Left renal pelvis (tissue), 4 donors: ENCODE data around the gene FAM117B. TPM values are rescaled to one million over a fixed set of nuclear protein-coding genes. Genes with fewer than 3 reads are reported as not detected.
"Not testable (repeated sequence)": the region's sequence is repeated elsewhere in the genome, so short reads cannot be mapped to it uniquely, and the experiment has no call there.

ENCODE experiments used
- DNase-seq, 4 donors: peaks; one replicate each; pipeline ENCODE4 v3.0.0-alpha.2; 2013; ENCODE audit warnings: low read depth in 4 of 4, low spot score in 3 of 4
- polyA plus RNA-seq, 4 donors: library from polyadenylated mRNA; unstranded; fragments of 120-200 nt; gene quantifications; one replicate each; pipeline ENCODE4 v1.2.1, GENCODE V29; 2013; ENCODE audit not compliant: insufficient read length in 4 of 4

Gene FAM117B
- polyA plus RNA-seq, 4 donors = 18.4 to 33.0 (median 32.9) TPM

GRCh38 chr2:202636213-202636513, 1.4 kb downstream of the FAM117B start:
- peak in 1 of 4 donors; percentile 33 for DNase-seq

GRCh38 chr2:202638721-202639120, 4.0 kb downstream of the FAM117B start:
- no peak for DNase-seq

GRCh38 chr2:202639231-202639630, 4.5 kb downstream of the FAM117B start:
- DNase-seq = no peak

GRCh38 chr2:202642567-202642966, 7.8 kb downstream of the FAM117B start:
- DNase-seq = no peak

- peak in 1 of 4 donors; percentile 25 for DNase-seq
Measured at GRCh38 chr2:202643012-202643858, 8.5 kb downstream of the FAM117B start.

- DNase-seq = no peak
Measured at GRCh38 chr2:202652119-202652518, 17.4 kb downstream of the FAM117B start.

GRCh38 chr2:202653890-202654289, 19.1 kb downstream of the FAM117B start:
- no peak for DNase-seq

GRCh38 chr2:202657876-202658275, 23.1 kb downstream of the FAM117B start:
- DNase-seq = no peak

- no peak for DNase-seq
Measured at GRCh38 chr2:202660796-202661195, 26.0 kb downstream of the FAM117B start.

GRCh38 chr2:202669841-202670240, 35.1 kb downstream of the FAM117B start:
- DNase-seq = no peak

- no peak for DNase-seq
Measured at GRCh38 chr2:202671317-202672035, 36.7 kb downstream of the FAM117B start.

- DNase-seq = not testable (repeated sequence)
Measured at GRCh38 chr2:202675097-202675496, 40.3 kb downstream of the FAM117B start.

- DNase-seq = no peak
Measured at GRCh38 chr2:202679980-202680379, 45.2 kb downstream of the FAM117B start.

GRCh38 chr2:202680512-202680911, 45.7 kb downstream of the FAM117B start:
- no peak for DNase-seq

- DNase-seq = no peak
Measured at GRCh38 chr2:202681688-202682205, 47.0 kb downstream of the FAM117B start.

GRCh38 chr2:202682274-202682673, 47.5 kb downstream of the FAM117B start:
- DNase-seq = no peak

- DNase-seq = no peak
Measured at GRCh38 chr2:202687276-202687675, 52.5 kb downstream of the FAM117B start.

- DNase-seq = no peak
Measured at GRCh38 chr2:202689459-202689858, 54.7 kb downstream of the FAM117B start.

GRCh38 chr2:202689898-202690297, 55.1 kb downstream of the FAM117B start:
- DNase-seq = no peak

GRCh38 chr2:202690321-202690900, 55.6 kb downstream of the FAM117B start:
- DNase-seq = no peak

GRCh38 chr2:202693503-202693902, 58.7 kb downstream of the FAM117B start:
- DNase-seq = no peak
